LNCaP clone FGC (cell line): ENCODE measurements around the gene SSH2.

Source experiments
- DNase-seq: peaks from one replicate; pipeline ENCODE4 v3.0.0-alpha.2; 2011; ENCODE audit warnings: low read depth
- H3K4me3 ChIP-seq: 2 replicates; pipeline ENCODE4 v1.5.1; 2011; ENCODE audit warnings: mild to moderate bottlenecking, low read depth, low read length, control low read depth
- TF ChIP-seq, protein P1 (sequence below): IDR thresholded peaks from 2 replicates; pipeline ENCODE4 v1.5.1; 2012; ENCODE audit warnings: mild to moderate bottlenecking; ENCODE audit not compliant: control insufficient read depth, insufficient read depth; ENCODE audit errors: extremely low read depth

SSH2 gene

DNA sequence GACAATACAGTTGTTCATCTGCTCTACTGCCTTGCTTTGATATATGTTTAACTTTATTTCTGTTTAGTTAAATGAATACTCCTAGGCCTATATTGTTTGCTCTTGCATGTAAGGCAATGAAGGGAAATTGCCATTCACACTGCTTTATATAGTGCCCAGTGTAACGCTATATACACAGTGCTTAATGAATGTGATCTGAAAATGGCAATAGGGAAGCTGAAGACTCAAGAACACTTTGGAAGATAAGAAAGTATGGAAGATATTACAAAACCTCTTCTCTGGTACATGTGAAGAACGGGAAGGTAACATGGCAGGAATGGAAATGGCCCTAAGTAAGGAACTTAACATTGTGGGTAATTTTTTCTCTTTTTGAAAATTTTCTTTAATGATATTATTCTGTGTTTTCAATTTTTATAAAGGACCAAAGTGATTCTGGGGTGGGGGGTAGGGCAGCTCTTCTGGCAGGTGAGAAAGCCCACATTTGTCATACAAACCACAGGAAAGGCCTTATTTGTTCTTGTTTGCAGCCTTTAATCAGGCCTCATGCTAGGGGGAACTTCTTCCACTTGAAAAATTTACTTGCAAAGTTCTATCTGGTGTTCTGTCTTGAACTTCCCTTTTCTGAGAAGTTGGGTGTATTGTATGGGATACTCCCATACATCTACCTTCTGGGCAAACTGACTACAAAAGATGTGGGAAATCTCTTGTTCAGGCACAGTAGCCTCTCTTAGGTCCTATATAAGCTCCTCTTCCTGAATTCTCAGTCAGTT is 206.6 kb downstream of the SSH2 start:
- no peak overlapping the region for H3K4me3 ChIP-seq
- no peak for DNase-seq
- TF ChIP-seq, protein P1, sequence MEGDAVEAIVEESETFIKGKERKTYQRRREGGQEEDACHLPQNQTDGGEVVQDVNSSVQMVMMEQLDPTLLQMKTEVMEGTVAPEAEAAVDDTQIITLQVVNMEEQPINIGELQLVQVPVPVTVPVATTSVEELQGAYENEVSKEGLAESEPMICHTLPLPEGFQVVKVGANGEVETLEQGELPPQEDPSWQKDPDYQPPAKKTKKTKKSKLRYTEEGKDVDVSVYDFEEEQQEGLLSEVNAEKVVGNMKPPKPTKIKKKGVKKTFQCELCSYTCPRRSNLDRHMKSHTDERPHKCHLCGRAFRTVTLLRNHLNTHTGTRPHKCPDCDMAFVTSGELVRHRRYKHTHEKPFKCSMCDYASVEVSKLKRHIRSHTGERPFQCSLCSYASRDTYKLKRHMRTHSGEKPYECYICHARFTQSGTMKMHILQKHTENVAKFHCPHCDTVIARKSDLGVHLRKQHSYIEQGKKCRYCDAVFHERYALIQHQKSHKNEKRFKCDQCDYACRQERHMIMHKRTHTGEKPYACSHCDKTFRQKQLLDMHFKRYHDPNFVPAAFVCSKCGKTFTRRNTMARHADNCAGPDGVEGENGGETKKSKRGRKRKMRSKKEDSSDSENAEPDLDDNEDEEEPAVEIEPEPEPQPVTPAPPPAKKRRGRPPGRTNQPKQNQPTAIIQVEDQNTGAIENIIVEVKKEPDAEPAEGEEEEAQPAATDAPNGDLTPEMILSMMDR = no peak

DNA sequence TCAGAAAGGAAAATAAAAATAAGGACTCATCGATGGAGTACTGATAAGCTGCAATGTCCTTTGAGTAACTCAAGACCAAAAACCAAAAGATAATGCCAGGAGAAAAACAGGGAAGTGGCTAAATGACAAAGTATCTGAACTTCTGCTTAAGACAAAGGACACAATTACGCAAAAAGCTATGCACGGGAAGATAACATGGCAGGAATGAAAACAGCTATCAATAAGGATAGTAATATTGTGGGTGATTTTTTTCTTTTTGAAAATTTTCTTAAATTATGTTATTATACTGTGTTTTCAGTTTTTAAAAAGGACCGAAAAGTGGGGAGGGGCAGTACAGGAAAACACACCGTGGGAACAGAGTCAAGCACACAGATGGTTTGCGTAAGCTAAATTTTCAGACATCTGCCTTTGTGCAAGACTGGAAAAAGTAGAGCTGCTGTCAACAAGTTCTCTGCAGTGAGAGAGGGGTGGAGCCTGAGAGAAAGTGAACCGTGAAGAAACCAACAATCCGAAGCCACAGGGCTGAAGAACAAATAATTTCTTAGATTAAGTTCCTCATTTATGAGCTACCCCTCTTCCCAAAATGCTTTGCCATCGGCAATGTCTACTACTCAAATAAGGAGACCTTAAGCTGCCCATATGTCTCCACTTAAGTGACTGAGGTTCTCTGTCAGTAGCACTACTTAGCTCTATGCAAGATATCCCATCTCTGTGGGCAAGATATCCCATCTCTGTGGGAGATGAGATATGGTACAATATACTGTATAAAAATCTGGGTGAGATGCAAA is 207.4 kb downstream of the SSH2 start:
- TF ChIP-seq, protein P1 = no peak
- H3K4me3 ChIP-seq = no peak overlapping the region
- no peak for DNase-seq

DNA sequence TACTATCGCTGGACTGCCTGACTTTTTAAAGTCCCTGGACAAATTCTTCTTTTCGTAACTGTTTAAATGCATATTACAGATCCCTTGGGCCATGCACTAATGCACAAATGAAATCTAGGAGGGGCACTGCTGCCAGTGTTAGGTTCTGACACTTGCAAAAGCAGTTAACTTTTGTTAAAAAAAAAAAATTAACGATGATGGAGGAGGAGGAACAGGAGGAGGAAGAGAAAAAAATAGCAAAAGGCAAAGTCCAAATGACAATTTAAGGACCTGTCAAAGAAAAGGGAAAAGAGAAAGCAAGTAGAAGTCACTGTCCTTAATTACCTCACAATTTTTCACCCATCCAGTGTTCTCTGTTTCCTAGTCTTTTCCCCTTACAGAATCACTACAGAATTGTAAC is 209.5 kb downstream of the SSH2 start:
- no peak overlapping the region for H3K4me3 ChIP-seq
- DNase-seq = no peak
- TF ChIP-seq, protein P1 = no peak

DNA sequence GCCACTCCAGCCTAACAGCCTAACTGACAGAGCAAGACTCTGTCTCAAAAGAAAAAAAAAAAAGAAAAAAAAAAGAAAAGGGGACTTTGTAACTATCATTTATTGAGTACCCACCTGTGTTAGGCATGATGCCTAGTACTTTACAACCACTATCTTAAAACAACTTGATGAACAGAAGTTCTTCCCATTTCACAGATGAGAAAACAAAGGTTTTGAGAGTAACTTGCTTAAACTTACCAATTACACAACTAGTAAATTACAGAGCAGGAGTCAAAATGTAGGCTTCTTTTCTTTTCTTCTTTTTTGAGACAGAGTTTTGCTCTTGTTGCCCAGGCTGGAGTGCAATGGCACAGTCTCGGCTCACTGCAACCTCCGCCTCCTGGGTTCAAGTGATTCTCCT is 210.6 kb downstream of the SSH2 start:
- TF ChIP-seq, protein P1 = no peak
- H3K4me3 ChIP-seq = no peak overlapping the region
- no peak for DNase-seq

DNA sequence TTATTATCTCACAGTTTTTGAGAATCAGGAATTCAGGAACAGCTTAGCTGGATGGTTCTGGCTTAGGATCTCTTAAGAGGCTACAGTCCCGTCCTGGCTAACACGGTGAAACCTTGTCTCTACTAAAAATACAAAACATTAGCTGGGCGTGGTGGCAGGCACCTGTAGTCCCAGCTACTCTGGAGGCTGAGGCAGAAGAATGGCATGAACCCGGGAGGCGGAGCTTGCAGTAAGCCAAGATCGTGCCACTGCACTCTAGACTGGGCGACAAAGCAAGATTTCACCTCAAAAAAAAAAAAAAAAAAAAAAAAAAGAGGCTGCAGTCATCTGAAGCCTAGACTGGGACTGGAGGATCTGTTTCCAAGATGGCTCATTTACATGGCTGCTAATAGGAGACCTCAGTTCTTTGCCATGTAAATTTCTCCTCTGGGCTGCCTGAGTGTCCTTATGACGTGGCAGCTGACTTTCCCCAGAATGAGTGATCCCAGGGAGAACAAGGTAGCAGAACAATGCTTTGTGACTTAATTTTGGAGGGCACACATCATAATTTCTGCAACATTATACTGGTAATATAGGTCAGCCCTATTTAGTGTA is 211.5 kb downstream of the SSH2 start:
- no peak for DNase-seq
- TF ChIP-seq, protein P1 = no peak
- no peak overlapping the region for H3K4me3 ChIP-seq

DNA sequence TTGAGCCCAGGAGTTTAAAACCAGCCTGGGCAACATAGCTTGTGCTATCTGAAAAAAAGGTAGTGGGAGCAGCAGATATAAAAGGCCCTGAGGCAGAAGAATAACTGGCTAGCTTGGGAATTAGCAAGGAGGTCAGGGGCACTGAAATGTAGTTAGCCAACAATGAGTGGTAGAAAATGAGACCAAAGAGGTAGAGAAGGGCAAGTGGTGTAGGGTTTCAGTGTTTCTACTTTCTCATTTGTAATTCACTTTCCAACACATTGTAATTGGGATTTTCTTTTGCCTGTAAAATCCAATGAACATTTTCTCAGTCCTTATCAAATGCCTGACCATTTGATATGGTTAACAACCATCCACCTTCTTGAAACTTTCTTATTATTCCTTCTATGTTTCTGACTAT is 212.2 kb downstream of the SSH2 start:
- no peak for DNase-seq
- TF ChIP-seq, protein P1 = no peak
- no peak overlapping the region for H3K4me3 ChIP-seq
